Lower leg skin (tissue), 4 donors: ENCODE measurements around the gene HOXA13. TPM values are rescaled to one million over a fixed set of nuclear protein-coding genes. Genes with fewer than 3 reads are reported as not detected.
A peak's percentile ranks its signal among the peaks of the same experiment; 100 is the strongest.

Experiments
- DNase-seq, 2 donors: peaks; one replicate each; pipeline ENCODE4 v3.0.0-alpha.2; 2019; ENCODE audit warnings: low spot score in 2 of 2
- H3K4me3 ChIP-seq: fragments of 200-600 bp; sonication (generic); 2 replicates; pipeline ENCODE4 v1.5.1; 2017; ENCODE audit warnings: mild to moderate bottlenecking, low read depth; ENCODE audit not compliant: poor library complexity, severe bottlenecking
- CTCF ChIP-seq, 3 donors: fragments of 450-650 bp; IDR thresholded peaks; one replicate each; pipeline ENCODE4 v1.5.1; 2016; ENCODE audit warnings: antibody characterized with exemption in 3 of 3, mild to moderate bottlenecking in 3 of 3, moderate library complexity in 2 of 3
- POLR2A ChIP-seq, 2 donors: fragments of 450-650 bp; IDR thresholded peaks; one replicate each; pipeline ENCODE4 v1.6.1; 2016 to 2017; ENCODE audit warnings: antibody characterized with exemption in 2 of 2, mild to moderate bottlenecking in 1 of 2, moderate library complexity in 1 of 2
- WGBS, 2 donors: methylation state at CpG; one replicate each; pipeline ENCODE4 v1.1.5; 2018; 5-methylcytosine and 5-hydroxymethylcytosine counted together
- intact Hi-C: fragments of 100-400 bp; cut with DNase I; formaldehyde crosslinking; loops from one replicate; pipeline ENCODE4 v1.15.0; 2023; ENCODE audit warnings: low total_unique reads
- total RNA-seq, 4 donors: library from RNA; depleted of rRNA; stranded (reverse); fragments of >200 nt; gene quantifications; one replicate each; pipeline ENCODE4 v1.1.0, GENCODE V29; 2016

Gene HOXA13
- total RNA-seq, 4 donors from 2014 or later: 0.11 to 0.54 (median 0.27) TPM

GRCh38 chr7:27210441-27211083, 10.7 kb upstream of the HOXA13 start:
- intact Hi-C loops: loop anchor here (5.0 kb wide), 1 partner anchor 367 kb away; no protein-coding TSS in a partner anchor
- TF ChIP-seq POLR2A (IDR thresholded peaks at IDR 0.05): no peak
- TF ChIP-seq CTCF (IDR thresholded peaks at IDR 0.05): peak in 1 of 3 donors; percentile 29
- H3K4me3 ChIP-seq: no peak overlapping the region
- DNase-seq: peak in 1 of 2 donors; percentile 85
- 17 to 18% methylated on average over 32 of the region's 32 CpGs for WGBS, 2 donors

- no peak for TF ChIP-seq CTCF (IDR thresholded peaks at IDR 0.05)
- no peak for TF ChIP-seq POLR2A (IDR thresholded peaks at IDR 0.05)
- intact Hi-C loops: loop anchor here (5.0 kb wide), 1 partner anchor 367 kb away; no protein-coding TSS in a partner anchor
- no peak overlapping the region for H3K4me3 ChIP-seq
- 51 to 52% methylated on average over 9 to 11 of the region's 11 CpGs for WGBS, 2 donors
- DNase-seq: peak in 1 of 2 donors; percentile 60
Observed at GRCh38 chr7:27209933-27210440, 10.1 kb upstream of the HOXA13 start.

GRCh38 chr7:27208998-27209397, 9.1 kb upstream of the HOXA13 start:
- TF ChIP-seq CTCF (IDR thresholded peaks at IDR 0.05) (no peak), POLR2A (IDR thresholded peaks at IDR 0.05) (no peak)
- DNase-seq: no peak
- WGBS, 2 donors: 90 to 91% methylated on average over 4 of the region's 4 CpGs
- no peak overlapping the region for H3K4me3 ChIP-seq
- intact Hi-C loops: no loop called here

GRCh38 chr7:27207348-27207985, 7.6 kb upstream of the HOXA13 start:
- WGBS, 2 donors: 61 to 70% methylated on average over 7 of the region's 7 CpGs
- H3K4me3 ChIP-seq: no peak overlapping the region

GRCh38 chr7:27205325-27206280, 5.7 kb upstream of the HOXA13 start:
- 24 to 31% methylated on average over 50 to 51 of the region's 52 CpGs for WGBS, 2 donors
- intact Hi-C loops: no loop called here

More at GRCh38 chr7:27207348-27207985, 7.6 kb upstream of the HOXA13 start:
- no peak for TF ChIP-seq POLR2A (IDR thresholded peaks at IDR 0.05)
- intact Hi-C loops: no loop called here
- peak in 1 of 2 donors; percentile 60 for DNase-seq

More at GRCh38 chr7:27205325-27206280, 5.7 kb upstream of the HOXA13 start:
- no peak overlapping the region for H3K4me3 ChIP-seq
- DNase-seq: peak in 1 of 2 donors; percentile 72
- no peak for TF ChIP-seq CTCF (IDR thresholded peaks at IDR 0.05)
